Erythroblast (primary cell): Measurements from ENCODE around the gene USP50.

ENCODE experiments used
- GATA1 ChIP-seq: IDR thresholded peaks from 2 replicates; pipeline ENCODE4 v1.6.1; 2011; ENCODE audit warnings: low read depth, mild to moderate bottlenecking, control low read depth, low read length, moderate library complexity
- POLR2A ChIP-seq: IDR thresholded peaks from 2 replicates; pipeline ENCODE4 v1.6.1; 2011; ENCODE audit warnings: mild to moderate bottlenecking, low read length

DNA sequence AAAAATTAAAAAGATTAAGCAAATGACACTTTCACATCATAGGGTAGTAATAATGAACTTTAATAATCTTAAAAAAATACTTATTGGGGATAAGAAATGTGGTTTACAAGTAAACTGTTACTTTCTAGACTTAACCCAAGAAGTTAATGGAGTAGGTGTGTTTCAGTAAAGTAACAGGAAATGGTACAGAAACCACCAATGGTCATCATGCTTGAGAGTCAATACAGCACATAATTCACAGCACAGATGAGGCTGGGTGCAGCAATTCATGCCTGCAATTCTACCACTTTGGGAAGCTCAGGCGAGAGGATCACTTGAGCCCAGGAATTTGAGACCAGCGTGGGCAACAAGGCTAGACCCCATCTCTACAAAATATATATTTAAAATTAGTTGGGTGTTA is 11.5 kb upstream of the USP50 start:
- no peak for TF ChIP-seq POLR2A
- TF ChIP-seq GATA1, result no peak
